ENCODE measurements around the gene GABRA5.

DNA sequence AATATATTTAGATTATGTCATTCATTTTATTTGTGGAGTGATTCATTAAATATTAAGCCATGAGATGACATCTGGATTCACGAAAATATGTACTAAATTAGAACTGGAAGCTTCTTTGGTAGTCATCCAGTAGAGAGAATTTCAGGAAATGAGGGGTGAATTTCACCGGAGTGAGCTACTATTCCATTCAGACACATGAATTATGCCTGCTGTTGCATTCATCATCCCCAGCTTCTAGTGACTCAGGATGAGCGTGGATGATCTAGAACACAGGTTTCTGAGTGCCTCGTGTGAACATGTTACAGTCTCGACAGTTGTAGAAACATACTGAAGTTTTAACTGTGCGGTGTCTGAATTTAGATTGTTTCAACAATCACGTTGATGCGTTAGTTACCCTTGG, 61.2 kb downstream of the GABRA5 start:
- TF ChIP-seq, protein P1, sequence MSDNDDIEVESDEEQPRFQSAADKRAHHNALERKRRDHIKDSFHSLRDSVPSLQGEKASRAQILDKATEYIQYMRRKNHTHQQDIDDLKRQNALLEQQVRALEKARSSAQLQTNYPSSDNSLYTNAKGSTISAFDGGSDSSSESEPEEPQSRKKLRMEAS (IDR thresholded peaks at IDR 0.05) = no peak
- TF ChIP-seq POLR2A (IDR thresholded peaks at IDR 0.05; ENCODE audit: control extremely low read depth in 1 of 2, low read depth in 2 of 2, low read length in 2 of 2) = no peak
- TF ChIP-seq, protein P2, sequence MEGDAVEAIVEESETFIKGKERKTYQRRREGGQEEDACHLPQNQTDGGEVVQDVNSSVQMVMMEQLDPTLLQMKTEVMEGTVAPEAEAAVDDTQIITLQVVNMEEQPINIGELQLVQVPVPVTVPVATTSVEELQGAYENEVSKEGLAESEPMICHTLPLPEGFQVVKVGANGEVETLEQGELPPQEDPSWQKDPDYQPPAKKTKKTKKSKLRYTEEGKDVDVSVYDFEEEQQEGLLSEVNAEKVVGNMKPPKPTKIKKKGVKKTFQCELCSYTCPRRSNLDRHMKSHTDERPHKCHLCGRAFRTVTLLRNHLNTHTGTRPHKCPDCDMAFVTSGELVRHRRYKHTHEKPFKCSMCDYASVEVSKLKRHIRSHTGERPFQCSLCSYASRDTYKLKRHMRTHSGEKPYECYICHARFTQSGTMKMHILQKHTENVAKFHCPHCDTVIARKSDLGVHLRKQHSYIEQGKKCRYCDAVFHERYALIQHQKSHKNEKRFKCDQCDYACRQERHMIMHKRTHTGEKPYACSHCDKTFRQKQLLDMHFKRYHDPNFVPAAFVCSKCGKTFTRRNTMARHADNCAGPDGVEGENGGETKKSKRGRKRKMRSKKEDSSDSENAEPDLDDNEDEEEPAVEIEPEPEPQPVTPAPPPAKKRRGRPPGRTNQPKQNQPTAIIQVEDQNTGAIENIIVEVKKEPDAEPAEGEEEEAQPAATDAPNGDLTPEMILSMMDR (IDR thresholded peaks at IDR 0.05; ENCODE audit: control extremely low read depth in 1 of 3, insufficient read depth in 1 of 3, low read depth in 1 of 3, low read length in 3 of 3) = no peak
- TF ChIP-seq EZH2 (IDR thresholded peaks at IDR 0.05; ENCODE audit: low read depth, low read length, severe bottlenecking) = no peak
- no peak for TF ChIP-seq SIX5 (IDR thresholded peaks at IDR 0.05; ENCODE audit: low read depth, low read length)
- TF ChIP-seq BACH1 (IDR thresholded peaks at IDR 0.05; ENCODE audit: low read length) = no peak
- TF ChIP-seq JUN (IDR thresholded peaks at IDR 0.05; ENCODE audit: low read depth, low read length) = no peak
- TF ChIP-seq CEBPB (IDR thresholded peaks at IDR 0.05; ENCODE audit: low read depth, low read length) = no peak
- TF ChIP-seq TEAD4 (IDR thresholded peaks at IDR 0.05; ENCODE audit: low read depth, low read length) = no peak
- TF ChIP-seq RXRA (IDR thresholded peaks at IDR 0.05; ENCODE audit: insufficient read depth, low read depth, low read length) = no peak

Data from H1 (cell line).